Hepatocyte (in vitro differentiated cells): Measurements from ENCODE around the gene FBN1.

Source experiments
- EZH2 ChIP-seq: fragments of 200-600 bp; sonication (generic); IDR thresholded peaks from 2 replicates; pipeline ENCODE4 v1.6.1; 2016; ENCODE audit warnings: antibody characterized with exemption, mild to moderate bottlenecking, borderline replicate concordance
- EZH2phosphoT487 ChIP-seq: fragments of 200-600 bp; sonication (generic); IDR thresholded peaks from one replicate; pipeline ENCODE4 v1.6.1; 2018; ENCODE audit warnings: antibody characterized with exemption, mild to moderate bottlenecking, low read depth, moderate library complexity; ENCODE audit not compliant: unreplicated experiment, severe bottlenecking
- TF ChIP-seq, protein P1 (sequence below): fragments of 200-600 bp; sonication (generic); IDR thresholded peaks from 2 replicates; pipeline ENCODE4 v1.5.1; 2016; ENCODE audit warnings: antibody characterized with exemption, mild to moderate bottlenecking; ENCODE audit not compliant: poor library complexity

GRCh38 chr15:48406911-48407310, 238.6 kb downstream of the FBN1 start:
- TF ChIP-seq, protein P1, sequence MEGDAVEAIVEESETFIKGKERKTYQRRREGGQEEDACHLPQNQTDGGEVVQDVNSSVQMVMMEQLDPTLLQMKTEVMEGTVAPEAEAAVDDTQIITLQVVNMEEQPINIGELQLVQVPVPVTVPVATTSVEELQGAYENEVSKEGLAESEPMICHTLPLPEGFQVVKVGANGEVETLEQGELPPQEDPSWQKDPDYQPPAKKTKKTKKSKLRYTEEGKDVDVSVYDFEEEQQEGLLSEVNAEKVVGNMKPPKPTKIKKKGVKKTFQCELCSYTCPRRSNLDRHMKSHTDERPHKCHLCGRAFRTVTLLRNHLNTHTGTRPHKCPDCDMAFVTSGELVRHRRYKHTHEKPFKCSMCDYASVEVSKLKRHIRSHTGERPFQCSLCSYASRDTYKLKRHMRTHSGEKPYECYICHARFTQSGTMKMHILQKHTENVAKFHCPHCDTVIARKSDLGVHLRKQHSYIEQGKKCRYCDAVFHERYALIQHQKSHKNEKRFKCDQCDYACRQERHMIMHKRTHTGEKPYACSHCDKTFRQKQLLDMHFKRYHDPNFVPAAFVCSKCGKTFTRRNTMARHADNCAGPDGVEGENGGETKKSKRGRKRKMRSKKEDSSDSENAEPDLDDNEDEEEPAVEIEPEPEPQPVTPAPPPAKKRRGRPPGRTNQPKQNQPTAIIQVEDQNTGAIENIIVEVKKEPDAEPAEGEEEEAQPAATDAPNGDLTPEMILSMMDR: no peak
- TF ChIP-seq EZH2phosphoT487 (no peak), EZH2 (no peak)
